CD4-positive, alpha-beta T cell treated with Interleukin-10 for 1 hour (primary cell): ENCODE results near the gene TNFRSF12A.
"Not testable (repeated sequence)": the region's sequence is repeated elsewhere in the genome, so short reads cannot be mapped to it uniquely, and the experiment has no call there.

Experiments used
- DNase-seq: peaks from one replicate; pipeline ENCODE4 v3.0.0-alpha.2; 2020

The TNFRSF12A gene

GRCh38 chr16:3051494-3051893 lies 31.3 kb downstream of the TNFRSF12A start:
- no peak for DNase-seq

- not testable (repeated sequence) for DNase-seq
Measured at GRCh38 chr16:3052571-3053329, 32.6 kb downstream of the TNFRSF12A start.

GRCh38 chr16:3053330-3053710 lies 33.2 kb downstream of the TNFRSF12A start:
- DNase-seq, result not testable (repeated sequence)

- DNase-seq, result no peak
Measured at GRCh38 chr16:3054965-3055733, 35.0 kb downstream of the TNFRSF12A start.

DNA sequence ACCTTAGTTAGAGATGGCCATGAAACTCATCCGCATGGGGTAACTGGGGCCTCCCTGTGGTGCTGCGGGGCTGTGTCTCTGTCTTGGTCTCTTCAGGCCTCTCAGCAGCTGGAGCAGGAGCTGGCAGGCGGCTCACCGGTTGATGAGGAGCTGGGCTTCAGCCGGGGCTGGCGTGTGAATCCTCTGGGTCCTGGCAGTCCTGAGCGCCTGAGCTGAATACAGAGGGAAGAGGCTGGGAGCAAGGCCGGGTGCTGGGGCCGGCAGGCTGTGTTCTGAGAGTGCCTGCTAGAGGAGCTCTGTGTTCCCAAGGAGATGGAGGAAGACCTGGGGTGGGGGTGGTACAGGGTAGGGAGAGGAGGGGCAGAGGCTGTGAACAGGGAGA lies 35.6 kb downstream of the TNFRSF12A start:
- DNase-seq, result not testable (repeated sequence)

DNA sequence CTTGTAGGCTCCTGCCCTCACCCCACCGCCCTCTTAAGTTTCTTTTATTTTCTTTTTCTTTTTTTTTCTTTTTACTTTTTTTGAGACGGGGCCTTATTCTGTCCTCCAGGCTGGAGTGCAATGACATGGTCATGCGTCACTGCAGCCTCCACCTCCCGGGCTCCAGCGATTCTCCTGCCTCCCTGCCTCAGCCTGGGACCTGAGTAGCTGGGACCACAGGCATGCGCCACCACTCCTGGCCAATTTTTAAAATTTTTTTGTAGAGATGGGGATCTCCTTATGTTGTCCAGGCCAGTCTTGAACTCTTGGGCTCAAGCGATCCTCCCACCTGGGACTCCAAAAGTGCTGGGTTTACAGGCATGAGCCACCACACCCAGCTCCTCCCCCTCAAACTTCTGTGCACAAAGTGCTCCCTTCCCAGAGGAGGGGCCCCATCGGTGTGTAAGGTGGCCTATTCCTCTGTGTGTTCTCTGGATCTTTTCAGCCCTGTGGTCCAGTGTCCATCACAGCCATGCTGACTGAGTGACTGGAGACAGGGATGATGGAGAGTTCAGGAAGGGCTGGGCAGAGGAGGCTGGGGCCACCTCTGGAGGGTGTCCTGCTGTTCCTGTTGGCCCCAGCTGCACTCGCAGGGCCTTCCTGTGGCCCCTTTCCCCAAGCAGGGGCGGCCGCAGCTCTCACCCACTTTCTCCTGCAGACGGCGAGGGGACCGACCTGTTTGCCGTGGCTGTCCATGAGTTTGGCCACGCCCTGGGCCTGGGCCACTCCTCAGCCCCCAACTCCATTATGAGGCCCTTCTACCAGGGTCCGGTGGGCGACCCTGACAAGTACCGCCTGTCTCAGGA lies 36.4 kb downstream of the TNFRSF12A start:
- no peak for DNase-seq

- DNase-seq, result no peak
Measured at GRCh38 chr16:3057181-3058138, 37.3 kb downstream of the TNFRSF12A start.

DNA sequence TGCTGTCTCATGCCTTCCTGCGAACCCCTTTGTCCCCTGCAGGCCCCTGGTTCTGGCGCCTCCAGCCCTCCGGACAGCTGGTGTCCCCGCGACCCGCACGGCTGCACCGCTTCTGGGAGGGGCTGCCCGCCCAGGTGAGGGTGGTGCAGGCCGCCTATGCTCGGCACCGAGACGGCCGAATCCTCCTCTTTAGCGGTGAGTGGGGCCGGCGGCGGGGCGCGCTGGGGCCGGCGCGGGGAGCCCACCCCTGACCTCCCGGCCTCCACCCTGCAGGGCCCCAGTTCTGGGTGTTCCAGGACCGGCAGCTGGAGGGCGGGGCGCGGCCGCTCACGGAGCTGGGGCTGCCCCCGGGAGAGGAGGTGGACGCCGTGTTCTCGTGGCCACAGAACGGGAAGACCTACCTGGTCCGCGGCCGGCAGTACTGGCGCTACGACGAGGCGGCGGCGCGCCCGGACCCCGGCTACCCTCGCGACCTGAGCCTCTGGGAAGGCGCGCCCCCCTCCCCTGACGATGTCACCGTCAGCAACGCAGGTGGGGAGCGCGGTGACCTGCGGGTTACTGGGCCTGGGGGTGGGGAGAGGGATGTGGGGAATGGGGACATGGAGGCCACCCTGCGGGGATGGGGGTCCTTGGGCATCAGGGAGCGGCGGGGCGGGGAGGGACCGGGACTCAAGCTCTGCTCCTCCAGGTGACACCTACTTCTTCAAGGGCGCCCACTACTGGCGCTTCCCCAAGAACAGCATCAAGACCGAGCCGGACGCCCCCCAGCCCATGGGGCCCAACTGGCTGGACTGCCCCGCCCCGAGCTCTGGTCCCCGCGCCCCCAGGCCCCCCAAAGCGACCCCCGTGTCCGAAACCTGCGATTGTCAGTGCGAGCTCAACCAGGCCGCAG lies 38.2 kb downstream of the TNFRSF12A start:
- peak; percentile 61 for DNase-seq

- peak; percentile 90 for DNase-seq
Measured at GRCh38 chr16:3059041-3059722, 39.0 kb downstream of the TNFRSF12A start.

DNA sequence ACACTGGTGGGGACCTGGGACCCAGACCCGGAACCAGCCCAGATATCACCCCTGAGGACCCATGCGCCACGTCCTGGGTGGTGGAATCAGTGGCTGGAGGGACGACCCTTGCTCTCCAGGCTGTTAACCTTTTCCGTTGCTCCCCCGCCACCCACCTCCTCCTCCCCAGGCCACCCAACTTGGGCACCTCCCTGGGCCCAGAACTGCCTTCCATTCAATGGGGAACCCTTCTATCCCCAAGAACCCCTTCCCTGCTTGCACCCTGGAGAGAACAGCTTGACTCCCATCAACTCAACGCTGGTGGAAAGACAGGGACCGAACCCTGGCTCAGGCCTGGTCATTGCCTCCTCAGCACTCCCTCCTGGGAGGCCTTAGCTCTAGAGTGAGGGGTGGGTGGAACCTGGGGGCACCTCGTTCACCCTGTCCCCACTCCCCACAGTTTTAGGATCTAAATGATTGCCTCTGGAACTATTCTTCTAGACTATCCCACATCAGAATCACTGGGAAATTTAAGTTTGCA lies 39.6 kb downstream of the TNFRSF12A start:
- DNase-seq, result no peak

- DNase-seq, result no peak
Measured at GRCh38 chr16:3060339-3061127, 40.4 kb downstream of the TNFRSF12A start.

DNA sequence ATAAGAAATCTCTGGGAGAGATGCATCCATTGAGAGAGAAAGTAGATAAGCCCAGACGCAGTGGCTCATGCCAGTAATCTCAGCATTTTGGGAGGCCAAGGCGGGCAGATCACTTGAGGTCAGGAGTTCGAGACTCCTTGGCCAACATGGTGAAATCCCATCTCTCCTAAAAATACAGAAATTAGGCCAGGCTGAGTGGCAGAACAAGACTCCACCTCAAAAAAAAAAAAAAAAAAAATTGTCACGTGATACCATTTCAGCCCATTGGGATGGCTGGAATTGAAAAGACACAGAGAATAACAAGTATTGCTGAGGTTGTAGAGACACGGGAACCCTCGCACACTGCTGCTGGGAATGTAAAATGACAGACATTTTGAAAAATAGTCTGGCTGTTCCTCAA lies 42.4 kb downstream of the TNFRSF12A start:
- DNase-seq, result no peak

DNA sequence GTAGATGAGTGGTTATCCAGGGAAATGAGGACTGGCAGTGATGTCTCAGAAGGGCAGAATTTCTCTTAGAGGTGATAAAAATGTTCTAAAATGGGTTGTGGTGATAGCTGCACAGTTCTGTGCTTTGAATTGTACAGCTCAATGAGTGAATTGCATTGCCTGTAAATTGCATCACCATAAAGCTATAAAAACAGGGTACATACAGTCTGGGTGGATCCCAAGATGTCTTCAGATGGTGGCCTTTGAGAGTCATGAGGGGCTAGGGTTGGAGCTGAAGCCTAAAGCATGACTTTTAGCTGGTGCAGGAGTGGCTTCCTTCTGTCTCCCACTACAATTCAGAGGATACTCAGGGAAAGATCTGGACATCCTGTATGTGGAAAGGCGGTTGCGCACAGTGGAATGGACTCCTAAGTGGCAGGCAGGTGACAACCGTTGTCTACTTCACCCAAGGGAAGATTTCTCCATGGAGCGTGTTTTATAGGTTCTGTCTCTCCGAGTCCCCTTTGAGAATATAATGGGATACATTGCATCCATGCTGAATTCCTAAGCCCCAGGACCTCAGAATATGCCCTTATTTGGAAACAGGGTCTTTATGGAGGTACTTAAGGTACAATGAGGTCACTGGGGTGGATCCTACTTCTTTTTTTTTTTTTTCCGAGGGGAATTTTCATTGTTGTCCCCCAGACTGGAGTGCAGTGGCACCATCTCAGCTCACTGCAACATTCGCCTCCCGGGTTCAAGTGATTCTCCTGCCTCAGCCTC lies 43.6 kb downstream of the TNFRSF12A start:
- DNase-seq, result no peak

- DNase-seq, result peak; percentile 89
Measured at GRCh38 chr16:3065069-3065741, 45.0 kb downstream of the TNFRSF12A start, which contains the start of gene IL32. Gene IL32 (plus strand): TSS chr16:3065640. CDS start chr16:3065812, 172 bp downstream.

DNA sequence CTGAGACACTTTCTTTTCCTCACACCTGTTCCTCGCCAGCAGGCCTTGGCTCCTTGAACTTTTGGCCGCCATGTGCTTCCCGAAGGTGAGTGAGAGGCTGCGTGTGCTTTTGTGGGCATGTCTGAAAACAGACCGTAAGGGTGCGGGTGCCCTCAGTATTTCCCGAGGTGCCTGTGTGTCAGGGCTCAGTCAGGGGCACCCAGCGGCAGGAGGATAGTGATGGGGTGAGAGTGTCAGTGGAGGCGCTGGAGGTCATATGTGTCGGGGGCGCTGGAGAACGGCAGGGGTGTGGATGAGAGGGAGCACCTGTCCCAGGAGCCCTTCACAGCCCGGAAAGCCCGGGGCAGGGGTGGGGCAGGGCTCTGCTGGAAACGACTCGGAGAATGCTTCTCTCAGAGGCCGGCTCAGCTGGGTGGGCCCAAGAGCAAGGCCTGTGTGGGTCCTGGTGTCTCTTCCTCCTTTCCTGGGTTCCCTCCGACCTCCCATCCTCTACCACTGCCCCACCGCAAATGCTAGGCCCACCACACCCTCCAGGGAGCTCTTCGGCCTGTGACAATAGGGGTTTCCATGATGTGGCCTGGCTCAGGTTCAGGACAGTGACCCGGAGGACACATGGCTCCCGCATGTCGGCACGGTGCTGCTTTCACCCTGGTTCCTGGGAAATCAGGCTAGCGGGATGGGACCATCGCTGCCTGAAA lies 45.7 kb downstream of the TNFRSF12A start:
- DNase-seq, result no peak

- no peak for DNase-seq
Measured at GRCh38 chr16:3066440-3066748, 46.2 kb downstream of the TNFRSF12A start.

GRCh38 chr16:3068487-3068886 lies 48.3 kb downstream of the TNFRSF12A start:
- DNase-seq, result peak; percentile 52
